Breast epithelium (tissue), 4 donors: ENCODE results near the gene RNF223. TPM values are rescaled to one million over a fixed set of nuclear protein-coding genes. Genes with fewer than 3 reads are reported as not detected.

Source experiments
- DNase-seq, 2 donors: peaks; one replicate each; pipeline ENCODE4 v3.0.0-alpha.2; 2019; ENCODE audit warnings: low spot score in 2 of 2
- H3K27ac ChIP-seq, 2 donors: fragments of 200-600 bp; sonication (generic) in 1 of 2; one replicate each; pipeline ENCODE4 v1.5.1; 2016 to 2019; ENCODE audit warnings: mild to moderate bottlenecking in 1 of 2
- H3K27me3 ChIP-seq, 2 donors: fragments of 200-600 bp; sonication (generic) in 1 of 2; one replicate each; pipeline versions ENCODE4 v1.5.1 to v1.6.0; 2017 to 2019; ENCODE audit warnings: control low read depth in 1 of 2, mild to moderate bottlenecking in 1 of 2
- H3K36me3 ChIP-seq: fragments of 200-600 bp; one replicate; pipeline ENCODE4 v1.5.1; 2019
- H3K4me1 ChIP-seq, 2 donors: fragments of 200-600 bp; sonication (generic); one replicate each; pipeline ENCODE4 v1.5.1; 2016 to 2019; ENCODE audit warnings: control low read depth in 1 of 2
- H3K4me3 ChIP-seq, 3 donors: fragments of 200-600 bp; sonication (generic); 1 replicate in 2 of 3; 2 replicates in 1 of 3; pipeline ENCODE4 v1.5.1; 2016 to 2019; ENCODE audit warnings: mild to moderate bottlenecking in 3 of 3, moderate library complexity in 2 of 3
- H3K9me3 ChIP-seq, 2 donors: fragments of 200-600 bp; sonication (generic) in 1 of 2; one replicate each; pipeline ENCODE4 v1.5.1; 2016 to 2019; ENCODE audit warnings: control low read depth in 1 of 2
- POLR2A ChIP-seq: fragments of 450-650 bp; IDR thresholded peaks from one replicate; pipeline ENCODE4 v1.6.1; 2016; ENCODE audit warnings: antibody characterized with exemption, mild to moderate bottlenecking, moderate library complexity
- POLR2AphosphoS5 ChIP-seq, 3 donors: sonication (generic); formaldehyde crosslinking; IDR thresholded peaks; one replicate each; pipeline ENCODE4 v1.6.1; 2017; ENCODE audit warnings: antibody characterized with exemption in 3 of 3
- intact Hi-C: fragments of 100-400 bp; cut with DNase I; formaldehyde crosslinking; loops from one replicate; pipeline ENCODE4 v1.15.1; 2023; ENCODE audit warnings: low total_unique reads
- total RNA-seq, 3 donors: library from RNA; depleted of rRNA; stranded (reverse); fragments of >200 nt; gene quantifications; one replicate each; pipeline ENCODE4 v1.1.0, GENCODE V29; 2016
- TF ChIP-seq, protein P1 (sequence below), 3 donors: fragments of 450-650 bp; IDR thresholded peaks; one replicate each; pipeline ENCODE4 v1.5.1; 2016 to 2017; ENCODE audit warnings: antibody characterized with exemption in 3 of 3, mild to moderate bottlenecking in 3 of 3, moderate library complexity in 3 of 3

Gene RNF223
- total RNA-seq, 3 donors from 2014 or later = 0.33 to 2.8 TPM; not detected in 1

DNA sequence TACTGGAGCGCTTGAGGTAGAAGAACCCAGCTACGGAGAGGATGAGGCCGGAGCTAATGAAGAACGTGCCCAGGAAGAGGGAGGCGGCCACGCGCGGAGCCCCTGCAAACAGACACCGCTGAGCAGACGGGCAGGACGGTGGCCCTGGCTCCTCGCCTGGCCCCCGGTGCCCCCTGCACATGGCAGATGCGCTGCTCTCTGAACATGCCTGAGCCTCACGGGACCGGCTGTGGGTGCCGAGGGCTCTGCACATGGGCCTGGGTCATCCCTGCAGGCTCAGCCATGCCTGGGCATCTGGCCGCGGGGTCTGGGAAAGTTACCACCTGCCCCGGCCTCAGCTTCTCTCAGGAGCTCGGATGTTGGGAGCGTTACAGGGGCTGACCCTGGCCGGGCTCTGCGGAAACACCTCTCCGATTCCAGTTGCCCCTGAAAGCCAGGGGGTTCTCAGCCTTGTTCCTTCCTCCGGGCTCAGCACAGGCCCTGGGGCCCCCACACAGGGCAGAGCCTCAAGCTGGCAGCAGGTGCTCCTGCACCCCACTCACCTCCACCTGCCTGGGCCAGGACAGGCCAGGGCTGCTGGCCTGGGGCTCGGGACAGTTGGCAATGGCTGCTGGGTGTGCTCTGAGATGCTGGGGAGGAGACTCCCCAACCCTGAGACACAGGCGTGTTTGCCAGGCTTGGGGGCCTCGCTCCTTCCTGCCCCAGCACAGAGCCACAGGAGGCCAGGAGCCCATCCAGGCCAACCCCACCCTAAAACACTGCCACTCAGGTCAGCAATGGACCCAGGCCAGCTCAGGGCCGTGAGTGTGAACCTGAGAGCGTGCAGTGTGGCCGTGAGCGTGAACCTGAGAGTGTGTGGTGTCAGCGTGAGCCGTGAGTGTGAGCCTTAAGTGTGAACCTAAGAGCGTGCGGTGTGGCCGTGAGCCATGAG, 12.1 kb upstream of the RNF223 start:
- no peak for TF ChIP-seq POLR2AphosphoS5 (IDR thresholded peaks at IDR 0.05)
- no peak for TF ChIP-seq POLR2A
- TF ChIP-seq, protein P1, sequence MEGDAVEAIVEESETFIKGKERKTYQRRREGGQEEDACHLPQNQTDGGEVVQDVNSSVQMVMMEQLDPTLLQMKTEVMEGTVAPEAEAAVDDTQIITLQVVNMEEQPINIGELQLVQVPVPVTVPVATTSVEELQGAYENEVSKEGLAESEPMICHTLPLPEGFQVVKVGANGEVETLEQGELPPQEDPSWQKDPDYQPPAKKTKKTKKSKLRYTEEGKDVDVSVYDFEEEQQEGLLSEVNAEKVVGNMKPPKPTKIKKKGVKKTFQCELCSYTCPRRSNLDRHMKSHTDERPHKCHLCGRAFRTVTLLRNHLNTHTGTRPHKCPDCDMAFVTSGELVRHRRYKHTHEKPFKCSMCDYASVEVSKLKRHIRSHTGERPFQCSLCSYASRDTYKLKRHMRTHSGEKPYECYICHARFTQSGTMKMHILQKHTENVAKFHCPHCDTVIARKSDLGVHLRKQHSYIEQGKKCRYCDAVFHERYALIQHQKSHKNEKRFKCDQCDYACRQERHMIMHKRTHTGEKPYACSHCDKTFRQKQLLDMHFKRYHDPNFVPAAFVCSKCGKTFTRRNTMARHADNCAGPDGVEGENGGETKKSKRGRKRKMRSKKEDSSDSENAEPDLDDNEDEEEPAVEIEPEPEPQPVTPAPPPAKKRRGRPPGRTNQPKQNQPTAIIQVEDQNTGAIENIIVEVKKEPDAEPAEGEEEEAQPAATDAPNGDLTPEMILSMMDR (IDR thresholded peaks at IDR 0.05) = no peak
- no peaks in the 10 kb centered on the region for H3K36me3 ChIP-seq
- intact Hi-C loops = no loop called here
- H3K27me3 ChIP-seq = no peaks in the 10 kb centered on the region
- H3K27ac ChIP-seq = no peak overlapping the region
- DNase-seq = no peak
- no peak overlapping the region for H3K4me3 ChIP-seq
- H3K4me1 ChIP-seq = no peaks in the 10 kb centered on the region
- no peaks in the 10 kb centered on the region for H3K9me3 ChIP-seq

DNA sequence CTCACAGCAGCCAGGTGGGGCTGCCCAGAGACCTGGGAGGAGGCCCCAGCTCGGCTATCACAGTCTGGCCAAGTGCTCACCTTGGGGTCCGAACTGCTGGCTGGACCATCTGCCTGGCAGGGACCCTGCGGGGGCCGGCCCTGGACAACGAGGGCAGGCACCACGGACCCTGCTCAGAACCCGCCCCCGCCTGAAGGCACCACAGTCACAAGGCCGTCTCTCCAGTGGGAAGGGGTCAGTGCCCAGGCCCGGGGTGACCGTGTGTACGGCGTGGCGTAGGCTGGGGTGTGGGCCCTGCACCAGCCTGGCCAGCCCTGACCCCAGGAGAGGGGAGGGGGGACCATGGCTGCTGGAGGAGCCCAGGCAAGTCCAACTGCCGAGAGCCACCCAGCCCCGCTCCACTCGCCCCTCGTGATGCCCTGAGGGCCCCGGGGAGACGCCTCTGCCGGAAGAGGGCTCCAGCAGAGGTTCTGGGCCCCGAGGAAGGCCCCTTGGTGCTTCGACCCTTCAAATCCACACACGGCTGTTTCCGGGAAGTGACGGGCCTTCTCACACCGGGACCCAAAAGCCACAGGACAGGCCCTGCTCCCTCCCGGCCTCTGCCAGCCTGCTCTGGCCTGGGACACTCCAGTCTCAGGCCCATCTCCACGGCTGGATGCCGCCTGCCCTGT, 11.2 kb upstream of the RNF223 start:
- no peaks in the 10 kb centered on the region for H3K9me3 ChIP-seq
- H3K4me1 ChIP-seq = peaks cover 0 to under 1% of the 10 kb centered on the region in 2 donors
- TF ChIP-seq, protein P1 (IDR thresholded peaks at IDR 0.05) = no peak
- TF ChIP-seq POLR2AphosphoS5 (IDR thresholded peaks at IDR 0.05) (no peak), POLR2A (no peak)
- H3K27ac ChIP-seq = no peak overlapping the region
- H3K36me3 ChIP-seq = no peaks in the 10 kb centered on the region
- H3K27me3 ChIP-seq = no peaks in the 10 kb centered on the region
- H3K4me3 ChIP-seq = no peak overlapping the region
- intact Hi-C loops = no loop called here
- no peak for DNase-seq

DNA sequence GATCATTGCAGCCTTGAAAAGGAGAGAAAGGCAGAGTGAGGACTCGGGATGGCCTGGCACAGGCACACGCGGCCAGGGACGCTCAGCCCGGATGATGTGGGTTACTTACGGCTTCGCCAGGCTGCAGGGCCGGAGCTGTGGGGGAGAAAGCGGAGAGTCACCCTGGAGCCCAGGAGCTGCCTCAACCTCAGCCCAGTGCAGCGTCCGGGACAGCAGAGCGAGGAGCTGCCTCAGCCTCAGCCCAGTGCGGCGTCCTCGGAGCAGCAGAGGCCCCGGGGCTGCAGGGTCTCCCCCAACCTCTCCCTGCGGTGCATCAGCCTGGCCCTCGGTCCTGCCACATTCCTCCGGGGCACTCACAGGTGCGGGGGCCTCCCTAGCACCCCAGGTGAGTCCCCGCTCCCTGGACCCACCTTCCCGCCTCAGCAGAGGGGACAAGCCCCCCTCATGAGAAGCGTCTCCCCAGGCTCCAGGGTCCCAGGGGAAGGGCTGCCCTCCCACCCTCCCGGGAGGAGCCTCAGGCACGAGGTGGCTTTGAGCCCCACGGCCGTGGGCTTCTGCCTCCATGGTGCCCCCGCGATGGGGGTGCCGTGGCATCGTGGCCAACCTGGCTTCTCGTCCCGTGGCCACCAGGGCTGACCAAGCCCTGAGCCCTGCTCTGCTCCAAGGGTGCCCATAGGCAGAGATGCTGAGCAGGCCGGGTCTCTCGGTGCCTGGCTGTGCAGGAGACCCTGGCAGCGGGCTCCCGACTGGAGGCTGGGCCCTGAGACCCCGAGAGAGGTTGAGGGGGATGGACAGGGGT, 10.5 kb upstream of the RNF223 start:
- no peaks in the 10 kb centered on the region for H3K9me3 ChIP-seq
- no peak for DNase-seq
- peaks cover 0 to 8% of the 10 kb centered on the region in 2 donors for H3K4me1 ChIP-seq
- TF ChIP-seq POLR2A (no peak), POLR2AphosphoS5 (IDR thresholded peaks at IDR 0.05) (no peak)
- TF ChIP-seq, protein P1 (IDR thresholded peaks at IDR 0.05) = no peak
- no peaks in the 10 kb centered on the region for H3K36me3 ChIP-seq
- H3K27ac ChIP-seq = no peak overlapping the region
- intact Hi-C loops = no loop called here
- no peak overlapping the region for H3K4me3 ChIP-seq
- no peaks in the 10 kb centered on the region for H3K27me3 ChIP-seq

DNA sequence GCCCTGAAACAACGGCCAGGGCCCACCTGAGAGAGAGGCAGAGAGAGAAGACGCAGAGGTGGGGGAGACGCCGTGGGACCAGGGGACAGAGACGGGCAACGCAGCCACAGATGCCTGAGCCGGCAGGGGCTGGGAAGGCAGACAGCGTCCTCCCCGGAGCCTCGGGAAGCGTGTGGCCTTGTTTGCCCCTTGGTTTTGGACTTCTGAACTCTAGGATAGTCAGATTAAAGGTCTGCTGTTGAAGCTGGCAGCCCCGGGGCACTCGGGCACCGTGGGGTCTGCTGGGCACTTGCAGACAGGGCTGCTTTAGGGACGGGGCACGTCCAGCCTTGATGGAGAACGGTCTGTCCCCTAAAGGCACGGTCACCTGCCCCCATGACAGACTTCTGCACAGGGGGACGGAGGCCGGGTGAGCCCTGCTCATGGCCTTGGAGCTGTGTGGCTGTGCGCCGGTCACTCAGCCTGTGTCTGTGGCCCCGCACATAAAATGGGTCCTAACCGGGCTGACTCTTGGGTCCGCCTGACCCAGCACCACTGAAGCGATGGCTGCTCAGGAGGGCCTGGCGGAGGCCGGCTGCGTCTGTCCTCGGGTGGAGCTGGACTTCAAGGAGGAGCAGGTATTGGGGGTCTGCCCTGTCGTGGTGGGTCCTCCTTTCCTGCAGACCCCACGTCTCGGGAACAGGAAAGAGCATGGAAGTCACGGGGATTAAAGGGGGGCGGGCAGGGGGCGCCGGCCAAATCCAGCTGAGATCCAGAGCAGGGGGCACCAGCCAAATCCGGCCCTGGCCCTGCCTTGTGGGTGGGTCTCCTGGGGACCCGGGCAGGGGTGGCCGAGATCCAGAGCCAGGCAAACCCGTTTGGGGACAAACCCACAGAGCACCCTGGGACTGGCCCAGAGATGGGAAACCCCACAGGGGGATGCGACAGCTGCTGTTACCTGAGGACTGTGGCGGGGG, 9.6 kb upstream of the RNF223 start:
- Histone ChIP-seq H3K27me3 (no peaks in the 10 kb centered on the region), H3K9me3 (no peaks in the 10 kb centered on the region), H3K36me3 (no peaks in the 10 kb centered on the region), H3K4me3 (no peak overlapping the region), H3K27ac (no peak overlapping the region), H3K4me1 (peaks cover 0 to 8% of the 10 kb centered on the region in 2 donors)
- intact Hi-C loops = no loop called here
- TF ChIP-seq POLR2AphosphoS5 (IDR thresholded peaks at IDR 0.05) (no peak), POLR2A (no peak)
- TF ChIP-seq, protein P1 (IDR thresholded peaks at IDR 0.05) = no peak
- DNase-seq = no peak
